Activated CD8-positive, alpha-beta memory T cell treated with anti-CD3 and anti-CD28 coated beads for 24 hours (primary cell): Measurements from ENCODE around the gene SYT1.

Source experiments
- DNase-seq: peaks from one replicate; pipeline ENCODE4 v3.0.0-alpha.2; 2020

Gene SYT1

DNA sequence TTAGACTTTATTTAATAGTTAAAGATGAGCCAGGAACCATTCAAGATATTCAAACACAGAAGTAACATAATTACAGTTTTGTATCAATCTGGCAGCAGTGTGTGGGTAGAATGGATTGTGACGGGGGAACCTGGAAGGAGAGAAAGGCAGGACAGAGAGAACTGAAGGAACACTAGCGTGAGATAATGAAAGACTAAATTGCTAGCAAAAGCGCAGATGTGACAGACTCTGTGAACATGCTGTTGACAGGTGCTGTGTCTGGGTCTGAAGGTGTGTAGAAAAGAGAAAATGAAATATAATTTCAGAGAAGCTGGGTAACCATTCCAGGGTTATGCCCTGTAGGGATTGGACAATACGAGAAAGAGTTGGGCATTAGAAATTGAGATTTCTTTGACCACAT, 372.3 kb downstream of the SYT1 start:
- no peak for DNase-seq

DNA sequence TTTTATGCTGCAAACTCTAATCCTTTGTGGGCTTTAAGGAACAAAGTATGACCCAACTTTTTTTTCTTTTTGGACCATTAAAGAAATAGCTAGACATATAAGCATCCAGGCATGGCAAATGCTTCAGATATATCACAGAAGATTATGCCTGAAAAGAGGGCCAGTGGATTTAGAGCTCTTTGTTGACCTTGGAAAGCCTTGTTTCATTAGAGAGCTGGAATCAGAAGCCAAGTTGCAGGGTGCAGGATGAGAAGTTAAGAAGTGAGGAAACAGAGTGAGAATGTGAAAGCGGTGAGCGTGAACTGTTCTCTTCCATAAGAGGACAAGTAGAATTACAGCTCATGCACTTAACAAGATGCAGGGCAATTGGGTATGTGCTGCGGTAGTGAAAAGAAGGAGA, 373.7 kb downstream of the SYT1 start:
- DNase-seq = no peak

DNA sequence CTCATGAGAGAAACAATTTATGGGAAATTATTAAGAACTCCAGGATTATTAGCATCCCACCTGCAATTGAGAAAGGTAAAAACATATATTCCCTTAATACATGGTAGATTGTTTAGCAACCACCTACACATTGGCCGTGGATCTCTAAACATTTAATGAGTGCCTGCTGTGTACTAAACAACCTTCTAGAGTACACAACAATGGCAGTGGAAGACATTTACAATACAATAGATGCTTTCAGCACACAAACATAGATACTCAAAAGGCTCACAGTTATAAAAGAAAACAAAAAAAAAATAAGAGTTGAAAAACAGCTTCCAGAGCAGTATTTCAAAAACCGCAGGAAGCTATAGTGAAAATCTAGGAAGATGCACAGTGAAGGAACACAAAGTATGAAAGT, 382.9 kb downstream of the SYT1 start:
- no peak for DNase-seq

DNA sequence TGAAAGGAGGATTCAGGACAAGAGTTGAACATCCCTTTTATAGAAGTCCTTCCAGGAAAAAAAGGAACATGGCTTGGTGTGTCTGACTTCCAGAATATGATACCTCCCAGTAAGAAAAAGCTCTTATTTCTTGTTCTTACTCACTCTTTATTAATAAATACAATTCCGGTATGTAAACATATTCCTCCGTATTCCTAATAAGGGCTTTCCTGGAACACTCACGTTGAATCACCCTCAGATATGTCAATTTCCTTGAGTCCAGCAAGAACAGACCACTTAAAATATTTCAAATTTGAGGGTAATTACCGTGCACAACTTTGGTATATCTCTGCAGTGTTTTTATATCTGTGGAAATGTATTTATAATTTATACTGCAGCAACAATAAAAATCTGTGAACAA, 385.6 kb downstream of the SYT1 start:
- no peak for DNase-seq

DNA sequence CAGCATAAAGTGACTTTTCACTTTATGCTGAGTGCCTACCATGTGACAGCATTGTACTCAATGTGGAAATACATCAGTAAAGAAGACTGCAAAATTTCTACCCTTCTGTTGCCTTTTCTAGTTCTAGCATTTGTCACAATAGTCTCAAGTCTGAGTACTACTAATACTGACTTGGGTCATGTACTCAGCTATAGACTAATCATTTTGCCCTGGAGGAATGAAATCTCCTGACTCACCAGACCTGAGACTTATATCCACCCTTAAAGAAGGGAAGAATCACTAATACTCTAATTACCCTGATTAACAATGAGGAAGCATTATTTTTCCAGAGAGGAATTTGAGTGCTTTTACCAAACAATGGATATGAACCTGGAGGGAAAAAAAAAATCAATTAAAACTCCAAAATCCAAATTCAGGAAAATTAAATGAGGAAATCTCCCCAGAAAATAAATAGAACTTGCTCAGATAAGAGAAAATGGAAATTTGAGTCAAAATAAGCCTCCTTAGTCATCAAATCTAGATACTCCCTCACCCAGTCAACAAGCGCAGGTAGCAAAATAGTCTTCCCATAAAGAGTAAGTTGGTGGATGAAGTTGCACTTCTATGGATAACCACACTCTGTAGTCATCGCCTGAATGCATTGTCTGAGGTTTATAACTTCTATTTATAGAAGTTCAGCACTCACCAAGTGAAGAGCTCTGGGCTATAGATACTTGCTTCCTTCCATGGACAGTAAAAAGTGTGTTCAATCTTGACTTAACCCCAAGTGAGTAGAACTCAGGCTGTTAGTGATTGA, 386.6 kb downstream of the SYT1 start:
- DNase-seq = no peak

DNA sequence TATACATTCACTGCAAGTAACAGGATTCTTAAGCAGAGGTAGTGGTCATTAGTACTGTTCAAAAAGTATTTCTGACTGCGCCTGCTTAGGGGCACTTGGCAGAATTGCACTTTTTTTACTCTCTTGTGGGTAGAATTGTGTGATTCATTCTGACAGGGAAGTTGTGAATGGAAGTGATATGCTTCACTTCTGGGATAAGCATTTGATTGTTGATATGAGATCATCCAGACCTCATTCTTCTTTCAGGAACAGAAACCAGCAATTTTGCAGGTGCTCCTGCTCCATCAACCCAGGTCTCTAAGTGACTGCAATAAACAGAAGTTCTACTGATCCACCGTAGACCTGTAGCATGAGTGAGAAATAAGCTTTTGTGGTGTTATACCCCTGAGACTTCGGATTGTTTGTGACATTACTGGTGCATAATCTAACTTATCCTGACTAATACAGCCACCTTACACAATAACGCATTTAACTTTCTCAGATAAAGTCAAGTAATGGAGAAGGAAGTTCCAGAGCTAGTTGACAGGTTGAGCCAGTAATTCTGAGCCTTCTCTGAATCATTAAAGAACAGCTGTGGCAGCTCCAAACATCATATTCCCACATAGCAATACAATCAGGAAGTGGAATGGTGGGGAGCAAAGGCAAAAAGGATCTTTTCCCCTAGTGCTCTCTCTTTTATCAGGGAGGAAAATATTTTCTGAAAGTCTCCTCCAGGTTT, 387.9 kb downstream of the SYT1 start:
- DNase-seq = no peak

DNA sequence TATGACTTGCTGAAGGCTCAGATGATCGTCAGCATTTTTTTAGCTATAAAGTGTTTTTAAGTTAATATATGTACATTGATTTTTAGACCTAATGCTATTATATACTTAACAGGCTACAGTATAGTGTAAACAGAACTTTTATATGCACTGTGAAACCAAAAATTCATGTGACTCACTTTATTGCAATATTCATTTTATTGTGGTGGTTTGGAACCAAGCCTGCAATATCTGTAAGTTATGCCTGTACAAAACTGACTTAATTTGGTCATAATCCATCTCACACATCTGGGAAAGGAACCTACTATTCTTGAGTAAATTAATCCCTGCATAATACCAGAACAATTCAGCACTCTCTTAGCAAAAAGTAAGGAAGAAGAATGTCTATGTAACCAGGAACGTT, 390.7 kb downstream of the SYT1 start:
- no peak for DNase-seq

DNA sequence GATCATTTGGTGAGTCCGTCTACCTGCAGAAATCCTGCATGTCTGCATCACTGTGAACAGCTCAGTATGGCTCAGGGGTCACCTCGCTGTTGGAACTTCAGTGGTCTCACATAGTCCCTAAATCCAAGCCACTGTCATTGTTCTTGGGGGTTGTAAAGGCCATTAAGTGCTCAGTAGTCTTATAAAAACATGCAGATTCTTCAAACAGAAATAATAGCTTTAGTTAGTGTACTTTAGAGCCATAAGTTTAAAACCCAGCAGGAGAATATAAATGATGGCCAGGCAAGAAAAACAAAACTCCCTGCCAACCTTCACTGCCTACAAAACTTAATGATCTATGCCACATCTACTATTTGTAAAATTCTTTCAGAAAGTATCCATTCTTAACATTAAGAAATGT, 396.3 kb downstream of the SYT1 start:
- DNase-seq = no peak

DNA sequence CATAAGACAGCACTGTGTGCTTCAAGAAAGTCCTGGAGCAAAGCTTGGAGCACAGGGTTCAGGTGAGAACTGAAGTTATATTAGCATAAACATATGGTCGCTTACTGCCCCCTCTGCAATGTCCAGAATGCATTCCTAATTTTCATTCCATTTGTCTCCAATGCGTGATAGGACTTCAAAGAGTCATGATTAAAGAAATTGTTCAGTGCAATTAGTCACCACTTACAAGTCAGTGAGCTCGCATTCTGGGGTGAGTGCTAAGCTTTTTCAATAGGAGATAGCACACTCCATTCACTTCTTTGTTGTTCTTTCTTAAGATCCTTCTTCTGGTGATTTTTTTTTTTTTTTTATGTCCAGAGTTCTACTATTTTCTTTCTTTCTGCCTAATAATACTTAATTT, 398.4 kb downstream of the SYT1 start:
- no peak for DNase-seq

DNA sequence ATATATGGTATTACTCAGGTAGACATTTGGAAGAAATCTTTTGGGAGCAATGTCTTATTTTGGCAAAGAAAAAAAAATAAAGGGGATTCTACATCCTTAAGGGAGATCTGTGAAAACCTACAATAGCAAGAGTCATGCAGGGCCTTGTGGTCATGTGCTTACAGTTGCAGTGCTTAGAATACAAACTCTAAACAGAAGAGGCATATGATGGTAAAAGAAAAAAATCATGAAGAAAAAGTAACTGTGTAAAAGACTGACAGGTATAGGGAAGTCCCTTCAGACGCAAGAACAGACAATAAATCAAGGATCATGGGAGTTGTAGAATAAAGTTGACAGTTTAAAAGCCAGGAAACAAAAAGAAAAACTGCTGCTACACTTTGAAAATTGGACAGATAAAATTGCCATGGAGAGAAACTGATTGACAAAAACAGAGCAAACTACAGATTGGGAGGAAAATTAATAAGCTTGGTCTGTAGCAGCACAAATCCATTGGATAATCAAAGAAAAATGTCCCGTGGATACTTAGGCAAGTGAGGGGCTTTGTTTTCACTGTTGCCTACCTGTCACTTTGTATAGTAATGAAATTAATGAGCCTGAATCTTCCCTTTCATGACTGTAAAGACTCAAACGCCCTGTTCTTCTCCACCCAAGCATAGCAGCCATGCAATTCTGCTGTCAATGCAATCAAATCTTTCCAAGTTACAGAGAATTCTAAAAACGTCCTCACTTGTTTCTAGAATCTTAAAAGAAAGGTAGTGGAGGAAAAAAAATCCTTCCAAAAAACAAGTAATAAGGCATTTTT, 402.0 kb downstream of the SYT1 start:
- no peak for DNase-seq

DNA sequence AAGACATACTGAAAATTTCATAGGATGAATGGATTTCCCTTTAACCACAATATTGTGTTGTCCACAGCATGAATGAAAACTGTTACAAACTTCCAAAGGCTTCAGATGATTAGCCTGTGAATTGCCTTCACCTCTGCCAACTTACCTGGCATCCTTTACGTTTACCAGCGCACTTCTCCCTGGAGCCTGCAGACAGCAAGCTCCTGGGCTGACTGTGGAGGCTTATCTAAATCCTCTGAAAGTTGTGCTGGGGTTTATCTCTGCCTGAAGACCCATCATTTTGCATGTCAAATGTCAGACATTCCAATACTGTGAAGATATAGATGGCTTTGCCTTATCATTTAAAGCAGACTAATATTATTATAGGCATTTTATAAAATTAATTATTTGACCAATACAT, 403.0 kb downstream of the SYT1 start:
- DNase-seq = no peak

DNA sequence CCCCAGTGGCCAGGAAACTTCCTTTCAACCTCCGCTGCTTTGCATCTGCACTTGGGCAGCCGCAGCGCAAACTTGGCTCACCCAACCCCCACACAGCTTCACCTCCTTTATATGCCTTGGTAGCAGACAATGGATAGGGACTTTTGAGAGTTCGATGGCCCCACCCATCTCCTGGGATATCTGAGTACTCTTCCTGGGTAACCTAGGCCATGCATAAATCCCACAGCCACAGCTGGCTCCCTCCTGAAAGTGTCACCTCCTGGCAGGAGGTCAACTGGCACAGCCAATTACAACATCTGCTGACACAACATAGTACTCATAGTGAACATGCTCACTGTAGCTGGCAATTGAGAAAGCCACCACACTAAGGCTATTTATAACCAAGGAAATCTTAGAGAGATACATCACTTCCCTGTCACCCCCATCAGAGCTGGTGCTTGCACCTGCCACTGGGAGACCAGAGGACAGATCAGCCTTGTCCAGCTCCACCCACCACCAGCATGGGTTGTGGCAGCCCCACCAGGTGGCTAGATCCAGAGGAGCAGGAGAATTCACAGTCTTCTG, 410.0 kb downstream of the SYT1 start:
- no peak for DNase-seq

DNA sequence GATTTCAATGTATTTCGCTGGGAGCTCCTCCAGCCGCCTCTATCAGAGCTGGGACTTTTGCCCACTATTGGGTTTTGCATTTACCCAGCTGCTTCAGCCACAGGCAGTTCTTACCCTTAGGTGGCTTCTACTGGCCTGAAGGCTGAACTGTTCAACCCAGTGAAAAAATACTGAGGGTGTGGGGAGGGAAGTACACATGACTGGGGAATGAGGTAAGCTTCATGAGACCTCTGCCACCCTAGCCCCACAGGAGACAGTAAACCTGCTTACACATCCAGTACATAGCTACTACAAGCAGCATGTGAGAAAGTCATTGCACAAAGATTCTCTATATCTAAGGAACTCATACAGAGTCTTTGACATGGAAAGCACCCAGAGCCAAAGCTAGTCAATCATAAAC, 411.1 kb downstream of the SYT1 start:
- DNase-seq = no peak

DNA sequence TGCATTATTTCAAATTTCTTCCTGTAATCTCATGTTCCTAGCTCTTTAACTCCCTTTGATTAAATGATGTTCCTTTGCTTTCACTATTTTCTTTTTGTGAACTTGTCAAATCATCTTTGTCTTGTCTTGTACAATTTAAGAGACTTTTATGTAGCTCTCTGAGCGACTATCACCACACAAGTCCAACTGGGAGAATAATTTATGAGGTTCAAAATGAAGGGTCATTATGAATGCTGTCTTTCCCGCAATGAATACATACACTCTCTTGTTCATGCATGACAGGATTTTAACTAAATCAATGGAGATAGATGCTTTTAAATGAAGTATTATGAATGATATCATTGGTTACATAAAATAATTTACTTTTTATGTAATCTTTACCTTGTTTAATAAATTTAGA, 418.8 kb downstream of the SYT1 start:
- no peak for DNase-seq

DNA sequence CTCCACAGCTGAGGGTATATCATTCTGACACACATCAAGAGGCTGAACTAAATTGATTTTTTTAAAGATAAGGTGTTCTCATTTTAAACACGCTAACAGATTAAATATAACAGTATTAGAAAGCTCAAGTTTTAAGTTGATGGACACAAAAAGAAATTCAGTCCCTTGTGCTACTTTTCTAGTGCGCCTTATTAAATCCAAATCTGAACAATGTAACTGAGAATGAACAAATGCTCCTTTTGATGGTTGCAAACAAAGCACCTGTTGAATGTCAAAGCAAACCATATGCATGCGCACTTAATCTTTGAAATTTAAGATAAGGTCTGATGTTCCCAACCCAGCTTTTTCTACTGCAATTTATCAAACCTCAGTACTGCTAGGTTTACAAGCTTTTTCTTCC, 424.3 kb downstream of the SYT1 start:
- no peak for DNase-seq

DNA sequence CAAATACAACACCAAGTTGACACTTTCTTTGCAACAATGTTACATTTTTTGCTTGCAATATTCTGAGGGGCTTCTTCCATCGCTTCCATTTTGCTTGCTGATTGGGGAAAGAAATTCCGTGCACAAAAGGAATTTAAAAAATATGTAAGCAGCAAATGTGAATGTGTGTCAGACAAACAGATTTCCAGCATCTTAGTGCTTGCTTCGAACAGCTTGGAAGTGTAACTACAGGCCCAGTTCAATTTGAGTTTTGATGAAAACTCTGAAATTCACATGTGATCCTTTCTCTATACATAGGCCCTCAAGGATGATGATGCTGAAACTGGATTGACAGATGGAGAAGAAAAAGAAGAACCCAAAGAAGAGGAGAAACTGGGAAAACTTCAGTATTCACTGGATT, 427.1 kb downstream of the SYT1 start:
- no peak for DNase-seq

DNA sequence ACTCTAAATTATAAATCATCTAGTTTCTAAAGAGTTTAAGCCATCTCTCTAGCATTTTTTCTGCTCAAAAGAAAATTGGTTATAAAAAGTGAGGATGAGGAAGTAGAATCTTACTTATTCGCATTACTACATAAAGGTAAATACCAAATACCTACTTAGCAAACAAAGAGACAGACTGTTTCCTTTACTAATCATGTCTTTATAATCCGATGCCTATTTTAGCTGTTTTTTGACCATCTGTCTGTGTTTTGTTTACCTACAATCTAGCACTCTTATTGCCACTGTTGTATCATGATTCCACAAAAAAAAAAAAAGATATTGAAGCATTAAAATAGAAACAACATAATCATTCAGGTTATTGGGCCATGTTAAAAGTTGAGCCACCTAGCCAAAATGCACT, 430.0 kb downstream of the SYT1 start:
- no peak for DNase-seq

DNA sequence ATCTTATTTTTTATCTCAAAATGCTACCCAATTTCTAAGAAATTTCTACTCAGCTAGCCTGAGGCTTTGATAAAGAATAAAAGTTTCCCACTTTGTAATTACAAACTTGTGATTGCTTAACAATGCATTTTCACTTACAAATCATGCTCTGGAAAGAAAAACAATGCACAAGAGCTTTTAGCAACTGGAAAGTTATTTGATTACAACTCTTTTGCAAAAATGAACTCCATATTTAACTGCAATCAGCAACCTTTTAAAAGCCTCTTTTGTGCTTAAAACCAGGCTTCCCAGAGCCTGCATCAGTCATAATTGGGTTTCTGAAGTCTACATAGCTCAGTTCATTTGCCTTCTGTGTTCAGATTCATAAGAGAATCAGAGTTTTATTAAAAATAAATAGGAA, 431.0 kb downstream of the SYT1 start:
- DNase-seq = no peak

DNA sequence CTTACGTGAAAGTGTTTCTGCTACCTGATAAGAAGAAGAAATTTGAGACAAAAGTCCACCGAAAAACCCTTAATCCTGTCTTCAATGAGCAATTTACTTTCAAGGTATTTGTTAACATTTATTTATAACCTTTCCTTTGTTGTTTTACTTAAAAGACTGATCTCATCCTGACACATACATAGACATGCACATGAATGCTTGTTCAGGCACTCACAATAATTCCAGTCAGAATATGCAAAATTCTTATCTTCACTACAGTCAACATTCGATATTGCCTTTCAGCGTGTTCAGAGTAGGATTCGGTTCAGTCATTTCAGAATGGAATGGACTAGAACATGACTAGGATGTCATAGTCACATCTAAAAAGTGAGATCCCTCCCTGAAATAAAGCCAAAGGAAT, 431.6 kb downstream of the SYT1 start:
- DNase-seq = no peak

DNA sequence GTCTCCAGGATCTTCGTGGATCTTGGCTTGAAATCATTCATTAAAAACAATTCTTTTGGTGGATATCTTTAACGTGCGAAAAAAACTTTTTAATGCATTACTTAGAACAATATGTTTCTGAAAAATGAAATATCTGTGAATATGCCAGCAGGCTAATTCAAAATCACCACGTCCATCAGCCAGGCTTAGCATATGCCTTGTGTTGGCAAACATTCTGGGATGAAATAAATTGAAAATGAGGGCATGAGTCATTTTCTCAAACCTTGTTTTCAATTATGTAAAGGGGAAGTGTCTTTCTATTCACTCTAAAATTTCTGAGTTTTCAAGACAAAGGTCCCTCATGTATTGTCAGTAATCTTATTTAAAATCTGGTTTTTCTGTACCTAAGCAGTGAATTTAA, 432.3 kb downstream of the SYT1 start:
- DNase-seq = no peak

DNA sequence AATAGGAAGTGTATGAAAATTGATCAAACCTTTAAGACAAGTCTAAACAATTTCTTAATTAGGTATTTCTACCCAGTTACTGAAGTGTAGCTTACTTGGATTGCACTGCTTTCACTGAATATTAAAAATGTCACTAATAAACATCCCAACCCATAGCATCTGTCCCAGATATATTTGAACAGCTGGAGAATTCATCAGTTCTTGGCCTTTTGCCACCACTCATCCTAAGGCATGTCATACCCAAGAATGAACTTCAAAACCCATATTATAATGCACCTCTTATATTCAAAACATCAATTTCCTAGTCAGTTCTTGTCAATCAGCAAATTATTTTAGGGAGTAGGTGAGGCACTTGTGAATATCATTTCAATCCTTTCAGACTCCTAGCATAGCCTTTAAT, 433.9 kb downstream of the SYT1 start:
- DNase-seq = no peak

DNA sequence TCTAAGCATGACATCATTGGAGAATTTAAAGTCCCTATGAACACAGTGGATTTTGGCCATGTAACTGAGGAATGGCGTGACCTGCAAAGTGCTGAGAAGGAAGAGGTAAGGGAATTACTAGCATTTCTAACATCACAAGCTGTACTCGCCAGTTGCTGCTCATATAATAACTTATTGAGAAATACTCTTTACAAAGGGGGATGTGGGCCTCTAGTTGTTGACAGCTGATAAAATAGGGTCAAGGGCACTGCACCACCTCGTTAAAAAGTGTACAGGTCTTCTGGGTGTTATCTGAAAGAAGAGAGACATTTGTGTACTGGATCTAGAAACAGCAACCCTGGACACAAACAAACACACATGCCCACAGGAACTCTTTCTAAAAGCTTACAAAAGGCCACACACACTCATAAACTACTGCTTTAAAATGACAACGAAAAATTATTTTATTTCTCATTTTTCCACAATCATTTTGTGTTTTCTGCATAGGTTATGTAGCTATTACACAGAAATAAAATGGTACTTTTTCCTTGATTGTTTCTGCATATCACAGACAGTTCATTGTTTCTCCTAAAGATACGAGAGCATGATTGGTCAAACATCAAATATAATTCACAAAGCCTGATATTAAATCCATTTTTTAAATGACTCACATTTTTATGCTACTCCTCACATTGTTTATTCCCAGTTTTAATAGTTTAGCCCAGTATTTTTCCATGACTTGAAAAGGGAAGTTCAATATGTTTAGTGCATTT, 435.0 kb downstream of the SYT1 start:
- DNase-seq = no peak

DNA sequence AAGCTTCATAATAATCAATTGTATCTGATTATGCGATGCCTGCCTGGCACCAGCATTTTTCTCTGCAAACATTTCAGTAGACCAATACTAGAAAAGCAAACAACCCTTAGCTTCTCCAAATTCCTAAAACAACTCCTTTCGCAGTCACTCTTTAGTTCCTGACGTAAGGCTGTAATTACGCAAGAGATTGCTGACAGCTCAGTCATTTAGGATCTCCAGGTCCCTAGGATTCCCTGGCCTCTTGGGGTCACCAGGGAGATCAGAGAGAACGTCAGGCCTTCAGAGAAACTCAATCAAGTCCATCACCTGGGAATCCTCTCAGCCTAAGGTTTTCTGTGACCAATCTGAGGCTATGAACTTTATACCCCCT, 435.6 kb downstream of the SYT1 start:
- no peak for DNase-seq
